NCI-H1105 treated with DMSO at 0.1 percent for 48 hours (cell line): ENCODE results near the gene IPP.
A peak's percentile ranks its signal among the peaks of the same experiment; 100 is the strongest.
"Not testable (repeated sequence)": the region's sequence is repeated elsewhere in the genome, so short reads cannot be mapped to it uniquely, and the experiment has no call there.

Experiments used
- DNase-seq: peaks from one replicate; lab custom pipeline; 2025; lab: John Stamatoyannopoulos, UW

The IPP gene

DNA sequence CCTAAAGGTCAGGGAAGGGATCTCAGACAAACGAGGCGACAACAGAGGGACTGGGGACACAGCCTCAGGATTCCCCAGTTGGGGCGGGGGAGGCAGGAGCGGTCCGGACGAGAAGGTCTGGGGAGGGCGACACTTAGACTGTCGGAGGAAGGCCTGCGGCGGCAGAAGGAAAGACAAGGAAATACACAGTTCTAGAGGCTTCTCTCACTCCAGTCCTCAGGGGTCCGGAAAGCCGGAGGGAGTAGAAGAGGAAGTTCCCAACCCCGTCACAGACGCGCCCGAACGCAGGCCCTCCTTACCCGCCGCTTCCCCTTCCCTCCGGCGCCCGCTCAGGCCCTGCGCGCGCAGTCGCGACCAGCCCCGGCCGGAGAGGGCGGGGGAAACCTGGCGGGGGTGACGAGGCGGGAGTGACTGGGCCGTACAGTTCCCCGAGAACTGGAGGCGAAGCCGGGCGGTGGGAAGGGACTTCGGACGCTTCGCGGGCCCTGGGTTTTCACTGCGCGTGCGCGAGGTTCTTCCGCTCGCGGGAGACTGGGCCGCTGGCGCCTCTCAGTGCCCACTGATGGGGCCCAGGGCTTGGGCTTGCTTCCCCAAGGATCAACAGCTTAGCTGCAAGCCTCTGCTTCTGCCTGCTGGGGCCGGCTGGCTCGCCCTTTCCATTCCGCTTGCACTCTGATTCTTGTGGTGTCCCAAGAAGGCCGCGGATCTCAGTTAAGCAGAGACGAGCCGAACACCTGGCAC, at the start of gene IPP:
IPP (minus strand) TSS at position 356 of the 741 bp plus-strand sequence. CDS start 4,242 bp downstream, outside the sequence.
- DNase-seq, result peak; percentile 98

DNA sequence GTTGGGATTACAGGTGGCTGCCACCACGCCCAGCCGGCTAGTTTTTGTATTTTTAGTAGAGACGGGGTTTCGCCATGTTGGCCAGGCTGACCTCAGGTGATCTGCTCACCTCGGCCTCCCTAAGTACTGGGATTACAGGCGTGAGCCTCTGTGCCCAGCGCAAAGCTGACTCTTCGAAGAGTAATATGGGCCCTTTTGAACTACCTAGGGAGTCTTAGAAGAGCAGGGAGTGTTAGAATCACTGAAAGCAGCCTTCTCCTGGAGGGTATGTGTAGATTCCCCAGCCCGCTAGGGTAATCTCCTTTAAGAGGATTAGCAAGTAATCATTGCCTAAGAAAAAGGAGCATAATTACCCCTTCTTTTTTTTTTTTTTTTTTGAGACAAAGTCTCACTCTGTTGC, 46.5 kb upstream of the IPP start:
- DNase-seq, result no peak

DNA sequence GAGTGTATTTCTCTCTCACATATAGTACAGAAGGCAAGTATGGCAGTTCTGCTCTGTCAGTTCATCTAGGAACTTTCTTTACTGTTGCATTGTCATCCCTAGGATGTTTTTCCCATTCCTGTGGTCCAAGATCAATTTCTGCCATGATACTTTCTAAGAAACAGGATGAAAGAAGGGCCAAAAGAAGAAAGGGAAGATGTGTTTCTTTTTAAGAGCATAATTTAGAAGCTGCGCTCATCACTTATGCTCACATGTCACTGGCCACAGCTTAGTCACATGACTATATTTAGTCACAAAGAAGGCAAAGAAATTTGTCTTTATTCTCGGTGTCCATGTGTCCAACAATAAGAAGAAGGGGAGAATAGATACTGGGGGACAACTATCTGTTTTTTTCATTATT, 45.9 kb upstream of the IPP start:
- DNase-seq, result no peak

DNA sequence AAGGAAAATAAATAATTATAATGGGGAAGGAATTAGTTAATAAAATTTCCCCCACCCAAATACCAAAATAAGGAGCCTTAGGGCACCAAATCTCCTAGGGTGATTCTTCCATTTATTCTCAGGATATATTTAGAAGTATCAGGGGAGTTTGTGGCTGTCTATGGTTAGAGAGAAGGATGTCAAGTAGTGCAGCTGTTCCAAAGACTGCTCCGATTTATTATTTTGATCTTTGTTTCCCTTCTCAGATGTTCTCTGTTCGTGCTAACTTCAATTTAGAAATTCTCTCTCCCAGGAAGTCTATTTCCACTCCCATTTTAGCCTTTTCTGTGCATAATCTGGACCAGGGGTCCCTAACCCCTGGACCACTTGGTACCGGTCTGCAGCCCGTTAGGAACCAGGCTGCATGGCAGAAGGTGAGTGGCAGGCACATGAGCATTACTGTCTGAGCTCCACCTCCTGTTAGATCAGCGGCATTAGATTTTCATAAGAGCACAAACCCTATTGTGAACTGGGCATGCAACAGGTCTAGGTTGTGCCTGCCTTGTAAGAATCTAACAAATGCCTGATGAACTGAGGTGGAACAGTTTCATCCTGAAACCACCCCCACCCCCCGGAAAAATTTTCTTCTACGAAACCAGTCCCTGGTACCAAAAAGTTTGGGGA, 43.6 kb upstream of the IPP start:
- DNase-seq, result no peak

DNA sequence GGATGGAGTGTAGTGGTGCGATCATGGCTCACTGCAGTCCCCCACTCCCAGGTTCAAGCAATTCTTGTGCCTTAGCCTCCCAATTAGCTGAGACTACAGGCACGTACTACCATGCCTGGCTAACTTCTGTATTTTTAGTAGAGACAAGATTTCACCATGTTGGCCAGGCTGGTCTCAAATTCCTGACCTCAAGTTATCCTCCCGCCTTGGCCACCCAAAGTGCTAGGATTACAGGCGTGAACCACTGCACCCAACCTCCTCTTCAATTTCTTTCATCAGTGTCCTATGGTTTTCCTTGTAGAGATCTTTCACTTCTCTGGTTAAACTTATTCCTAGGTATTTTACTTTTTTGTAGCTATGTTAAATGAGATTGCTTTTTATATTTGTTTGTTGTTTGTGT, 42.3 kb upstream of the IPP start:
- DNase-seq, result no peak

DNA sequence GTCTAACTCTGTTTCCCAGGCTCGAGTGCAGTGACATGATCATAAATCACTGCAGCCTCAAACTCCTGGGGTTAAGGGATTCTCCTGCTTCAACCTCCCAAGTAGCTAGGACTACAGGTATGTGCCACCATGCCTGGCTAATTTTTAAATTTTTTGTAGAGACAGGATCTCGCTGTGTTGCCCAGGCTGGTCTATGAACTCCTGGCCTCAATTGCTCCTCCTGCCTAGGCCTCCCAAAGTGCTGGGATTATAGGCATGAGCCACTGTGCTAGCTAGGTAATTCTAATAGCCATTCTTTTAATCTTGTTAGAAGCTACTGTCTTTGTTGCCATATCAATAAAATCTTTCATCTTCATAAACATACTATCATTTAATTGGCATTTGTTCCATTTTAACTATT, 39.1 kb upstream of the IPP start:
- DNase-seq, result no peak

DNA sequence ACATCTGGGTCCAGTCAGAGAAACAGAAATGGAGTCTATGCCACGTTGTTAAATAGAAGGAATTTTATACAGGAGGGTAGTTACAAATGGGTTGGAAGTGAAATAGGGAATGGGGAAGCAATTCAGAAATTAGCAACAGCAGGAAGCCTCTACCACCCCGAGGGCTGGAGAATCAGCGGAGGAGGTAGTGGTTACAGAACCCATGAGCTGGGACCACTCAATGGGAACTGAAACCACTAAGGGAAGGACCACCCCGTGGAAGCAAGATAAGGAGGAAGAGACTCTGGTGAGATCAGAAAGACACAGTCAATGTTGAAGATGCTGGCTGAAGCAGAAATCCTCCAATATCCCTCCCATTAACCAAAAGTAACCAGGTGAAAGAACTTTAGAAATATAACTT, 37.5 kb upstream of the IPP start:
- DNase-seq, result no peak

DNA sequence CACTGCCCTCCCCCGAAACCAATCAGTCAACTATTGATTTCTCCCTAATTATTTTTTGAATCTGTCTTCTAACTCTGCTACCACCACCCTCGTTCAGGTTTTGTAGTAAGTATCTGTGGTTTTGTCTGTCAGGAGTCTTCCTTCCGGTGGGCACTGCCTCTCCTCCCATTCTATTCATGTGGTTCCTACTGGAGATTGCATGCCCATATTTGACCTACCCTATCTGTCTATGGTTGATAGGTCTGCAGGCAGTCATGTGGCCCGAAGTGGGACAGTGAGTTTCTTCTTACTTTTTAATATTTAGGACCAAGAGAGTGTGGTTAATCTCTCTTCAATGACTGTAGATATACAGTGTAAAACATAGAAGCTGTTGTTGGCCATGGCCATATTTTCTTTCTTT, 35.1 kb upstream of the IPP start:
- DNase-seq, result no peak

DNA sequence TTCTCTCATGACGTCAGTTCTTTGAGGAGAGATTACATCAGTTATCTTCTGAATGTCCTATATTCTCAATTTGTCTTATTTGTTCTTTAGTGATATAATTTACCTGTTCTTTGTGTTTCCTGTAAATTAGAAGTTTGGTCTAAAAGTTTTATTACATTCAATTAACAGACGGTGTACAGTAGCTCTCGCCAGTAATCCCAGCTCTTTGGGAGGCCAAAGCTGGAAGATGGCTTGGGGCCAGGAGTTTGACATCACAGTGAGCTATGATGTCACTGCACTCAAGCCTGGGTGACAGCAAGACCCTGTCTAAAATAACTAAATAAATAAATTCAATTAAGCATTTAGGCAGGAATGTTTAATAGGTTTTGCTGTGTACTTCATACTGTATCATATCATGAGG, 25.3 kb upstream of the IPP start:
- DNase-seq, result no peak

DNA sequence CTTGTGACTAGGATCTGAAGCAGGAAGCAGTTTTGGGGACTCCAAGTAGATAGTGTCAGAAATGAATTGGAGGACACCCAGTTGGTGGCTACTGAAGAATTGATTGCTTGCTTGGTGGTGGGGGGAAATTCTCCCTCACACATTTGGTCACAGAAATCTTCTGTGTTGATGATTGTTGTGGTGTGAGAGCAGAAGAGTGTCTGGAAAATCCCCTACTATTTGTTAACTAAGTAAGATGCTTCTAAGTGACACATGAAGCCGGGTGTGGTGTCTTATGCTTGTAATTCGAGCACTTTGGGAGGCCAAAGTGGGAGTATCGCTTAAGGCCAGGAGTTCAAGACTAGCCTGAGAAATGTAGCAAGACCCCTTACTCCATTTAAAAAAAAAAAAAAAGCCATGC, 22.5 kb upstream of the IPP start:
- DNase-seq, result no peak

DNA sequence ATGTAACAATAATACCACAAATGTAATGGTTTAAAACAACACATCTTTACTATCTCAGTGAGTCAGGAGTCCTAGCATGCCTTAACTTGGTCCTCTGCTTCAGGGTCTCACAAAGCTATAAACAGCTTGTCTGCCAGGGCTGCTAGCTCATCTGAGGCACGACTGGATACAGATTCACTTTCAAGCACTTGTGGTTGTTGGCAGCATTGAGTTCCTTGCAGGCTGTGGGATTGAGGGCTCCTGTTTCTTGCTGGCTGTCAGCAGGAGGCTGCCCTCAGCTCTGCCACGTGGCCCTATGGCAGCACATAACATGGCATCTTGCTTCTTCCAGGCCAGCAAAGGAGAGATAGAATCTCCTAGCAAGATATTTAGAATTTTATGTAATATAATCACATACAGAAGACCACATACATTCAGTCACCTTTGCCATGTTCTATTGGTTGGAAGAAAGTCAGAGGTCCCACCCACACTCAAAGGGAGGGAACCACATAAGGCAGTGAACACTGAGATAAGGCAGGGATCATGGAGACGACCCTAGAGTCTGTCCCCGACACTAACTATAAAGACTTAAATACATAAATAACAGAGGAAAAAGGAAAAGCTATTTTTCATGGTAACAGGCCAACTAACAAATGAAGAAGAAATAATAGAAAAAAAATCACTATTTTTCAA, 18.9 kb upstream of the IPP start:
- no peak for DNase-seq

DNA sequence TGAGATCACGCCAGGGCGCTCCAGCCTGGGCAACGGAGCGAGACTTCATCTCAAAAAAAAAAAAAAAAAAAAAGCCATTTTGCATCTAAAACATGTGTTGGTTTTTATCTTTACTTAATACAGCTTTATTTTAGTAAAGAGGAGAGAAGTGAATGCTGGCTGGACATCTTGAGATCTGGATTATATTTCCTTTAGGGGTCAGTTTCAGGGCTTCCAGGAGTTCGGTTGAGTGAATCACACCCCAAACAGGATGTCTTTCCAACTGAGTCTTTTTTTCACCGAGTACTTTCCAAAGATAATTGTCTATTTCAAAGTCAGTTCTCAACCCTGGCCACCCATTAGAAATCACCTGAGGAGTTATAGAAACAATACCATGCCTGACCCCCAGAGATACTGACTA, 16.6 kb upstream of the IPP start:
- no peak for DNase-seq

DNA sequence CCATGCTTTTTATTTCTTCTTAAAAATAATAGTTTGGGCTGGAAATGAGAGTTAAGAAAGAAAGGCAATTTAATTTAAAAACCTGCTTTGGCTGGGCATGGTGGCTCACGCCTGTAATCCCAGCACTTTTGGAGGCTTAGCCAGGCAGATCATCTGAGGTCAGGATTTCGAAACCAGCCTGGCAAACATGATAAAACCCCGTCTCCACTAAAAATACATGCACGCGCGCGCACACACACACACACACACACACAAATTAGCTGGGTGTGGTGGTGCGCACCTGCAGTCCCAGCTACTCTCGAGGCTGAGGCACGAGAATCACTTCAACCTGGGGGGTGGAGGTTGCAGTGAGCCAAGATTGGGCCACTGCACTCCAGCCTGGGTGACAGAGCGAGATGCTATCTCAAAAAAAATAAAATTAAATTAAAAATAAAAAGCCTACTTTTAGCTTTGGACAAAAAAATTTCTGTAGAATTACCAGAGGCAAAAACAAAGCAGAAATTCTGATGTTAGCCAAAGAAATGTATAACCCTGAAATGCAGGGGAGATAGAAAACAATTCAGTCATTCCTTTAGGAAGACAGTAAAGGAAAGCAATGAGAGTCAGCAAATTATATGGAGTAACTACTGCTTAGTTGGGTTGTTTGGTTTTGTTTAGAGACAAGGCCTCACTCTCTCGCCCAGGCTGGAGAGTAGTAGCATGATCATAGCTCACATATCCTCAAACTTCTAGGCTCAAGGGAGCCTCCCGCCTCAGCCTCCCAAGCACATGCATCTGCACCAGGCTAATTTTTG, 15.7 kb upstream of the IPP start:
- no peak for DNase-seq

DNA sequence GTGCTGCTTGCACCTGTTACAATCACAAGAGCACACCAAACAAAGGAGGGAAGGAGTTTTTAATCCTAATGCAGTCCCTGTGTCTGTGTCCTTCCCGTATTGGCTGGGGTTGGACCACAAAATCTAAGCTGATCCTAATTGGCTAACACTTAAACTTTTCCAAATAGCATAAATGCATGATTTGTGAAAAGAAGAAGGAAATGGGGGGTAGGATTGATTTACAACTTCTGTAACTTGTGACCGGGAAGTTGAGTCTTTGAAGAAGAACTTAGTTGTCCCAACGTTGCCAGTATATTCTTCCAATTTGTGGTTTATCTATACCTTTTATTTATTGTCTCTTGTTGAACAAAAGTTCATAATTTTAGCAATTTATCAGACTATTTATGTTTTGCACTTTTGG, 11.8 kb upstream of the IPP start:
- no peak for DNase-seq

DNA sequence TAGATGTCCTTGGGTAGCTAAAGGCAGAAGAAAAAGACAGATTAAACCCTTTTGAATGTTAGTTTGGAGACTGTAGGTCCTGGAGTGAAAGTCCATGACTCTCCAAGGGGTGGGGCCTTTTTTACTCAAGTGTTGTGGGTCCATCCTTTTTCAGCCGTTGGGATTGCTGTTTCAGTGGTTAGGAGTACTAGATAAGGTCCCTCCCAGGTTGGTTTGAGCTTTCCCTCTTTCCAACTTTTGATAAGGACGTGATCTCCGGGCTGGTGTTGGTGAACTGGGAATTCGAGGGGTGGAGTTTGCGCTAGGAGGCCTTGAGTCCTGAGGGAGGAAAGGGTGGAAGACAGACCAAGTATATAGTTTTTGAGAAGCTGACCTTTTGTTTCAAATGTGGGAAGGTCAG, 5.2 kb upstream of the IPP start:
- DNase-seq, result no peak

DNA sequence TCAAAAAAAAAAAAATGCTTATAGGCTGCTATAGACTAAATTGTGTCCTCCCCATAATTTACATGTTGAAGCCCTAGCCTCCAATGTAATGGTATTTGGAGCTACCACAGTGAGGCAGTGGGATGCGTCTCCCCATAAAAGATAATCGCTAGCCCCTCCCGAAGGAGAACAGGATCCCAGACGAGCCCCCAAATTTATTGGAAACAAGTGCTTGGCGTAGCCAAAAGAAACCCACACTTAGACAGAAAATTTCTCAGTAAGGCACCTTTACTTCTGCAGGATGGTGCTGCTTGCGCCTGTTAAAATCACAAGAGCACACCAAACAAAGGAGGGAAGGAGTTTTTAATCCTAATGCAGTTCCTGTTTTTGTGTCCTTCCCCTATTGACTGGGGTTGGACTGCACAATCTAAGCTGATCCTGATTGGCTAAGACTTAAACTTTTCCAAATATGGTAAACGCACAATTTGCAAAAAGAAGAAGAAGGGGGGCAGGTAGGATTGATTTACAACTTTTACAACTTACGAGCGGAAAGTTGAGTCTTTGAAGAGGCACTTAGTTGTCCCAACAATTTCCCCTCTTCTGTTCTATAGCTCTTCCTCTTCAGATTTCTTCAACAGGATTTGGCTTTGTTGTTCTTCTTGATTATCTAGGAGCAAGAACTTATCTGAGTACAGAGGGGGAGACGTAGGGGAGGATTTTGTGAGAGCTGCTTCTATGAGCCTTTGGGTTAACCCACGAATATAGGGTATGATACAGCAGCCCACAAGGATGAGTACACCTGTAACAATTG, 3.0 kb upstream of the IPP start:
- no peak for DNase-seq

DNA sequence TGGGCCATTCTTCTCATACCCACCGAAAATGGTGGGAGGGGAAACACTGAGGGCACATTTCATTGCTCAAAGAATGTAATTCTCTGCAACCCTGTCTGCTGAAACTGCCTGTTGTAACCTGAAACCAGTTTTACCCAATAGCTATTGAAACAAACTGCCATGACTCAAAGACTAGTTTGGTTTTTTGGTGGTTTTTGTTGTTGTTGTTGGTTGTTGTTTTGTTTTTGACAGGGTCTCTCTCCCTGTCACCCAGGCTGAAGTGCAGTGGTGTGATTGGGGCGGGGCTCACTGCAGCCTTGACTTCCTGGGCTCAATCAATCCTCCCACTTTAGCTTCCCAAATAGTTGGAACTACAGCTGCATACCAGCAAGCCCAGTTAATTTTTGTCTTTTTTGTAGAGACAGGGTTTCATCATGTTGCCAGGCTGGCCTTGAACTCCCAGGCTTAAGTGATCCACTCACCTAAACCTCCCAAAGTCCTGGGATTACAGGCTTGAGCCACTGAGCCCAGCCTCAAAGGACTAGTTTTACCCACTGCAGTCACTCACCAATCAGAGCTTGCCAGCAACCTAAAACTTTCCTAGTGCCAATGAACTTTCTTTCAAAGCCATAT, 2.1 kb upstream of the IPP start:
- no peak for DNase-seq

DNA sequence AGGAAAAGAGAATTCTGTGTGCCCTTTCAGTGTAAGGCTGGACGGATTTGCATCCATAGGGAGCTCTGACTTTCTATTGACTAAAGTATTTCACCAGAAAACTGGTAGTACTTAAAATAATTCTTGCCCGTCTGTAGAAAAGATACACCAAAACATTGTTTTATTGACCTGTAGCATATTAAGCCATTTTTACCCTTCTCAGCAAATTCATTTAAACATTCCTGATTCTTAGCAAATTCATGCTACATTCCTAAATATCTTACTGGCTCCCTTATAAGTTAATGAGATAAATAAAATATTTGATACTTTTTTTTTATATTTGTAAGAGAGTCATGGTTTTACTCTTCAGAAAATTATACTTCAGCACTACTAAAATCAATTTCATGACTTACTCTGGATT, 1.6 kb upstream of the IPP start:
- DNase-seq, result no peak

DNA sequence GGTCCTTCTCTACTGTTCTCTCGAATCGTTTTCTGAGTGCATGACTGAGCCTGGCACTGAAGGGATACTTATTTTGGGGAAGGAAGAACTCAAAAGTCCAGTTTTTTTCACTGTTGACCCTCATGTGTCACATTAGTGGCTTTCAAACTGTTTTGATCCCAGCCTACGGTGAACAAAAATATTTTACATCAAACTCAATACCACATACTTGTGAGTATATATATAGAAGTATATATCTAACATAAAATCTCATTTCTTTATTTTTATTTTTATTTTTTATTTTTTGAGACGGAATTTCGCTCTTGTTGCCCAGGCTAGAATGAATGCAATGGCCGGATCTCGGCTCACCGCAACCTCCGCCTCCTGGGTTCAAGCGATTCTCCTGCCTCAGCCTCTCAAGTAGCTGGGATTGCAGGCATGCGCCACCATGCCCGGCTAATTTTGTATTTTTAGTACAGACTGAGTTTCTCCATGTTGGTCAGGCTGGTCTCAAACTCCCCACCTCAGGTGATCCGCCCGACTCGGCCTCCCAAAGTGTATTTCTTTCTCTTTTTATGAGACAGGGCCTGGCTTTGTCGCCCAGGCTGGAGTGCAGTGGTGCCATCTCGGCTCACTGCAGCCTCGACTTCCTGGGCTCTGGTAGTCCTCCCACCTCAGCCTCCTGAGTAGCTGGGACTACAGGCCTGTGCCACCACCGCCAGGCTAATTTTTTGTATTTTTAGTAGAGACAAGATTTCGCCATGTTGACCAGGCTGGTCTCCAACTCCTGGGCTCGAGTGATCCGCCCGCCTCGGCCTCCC, 786 bp upstream of the IPP start:
- not testable (repeated sequence) for DNase-seq

DNA sequence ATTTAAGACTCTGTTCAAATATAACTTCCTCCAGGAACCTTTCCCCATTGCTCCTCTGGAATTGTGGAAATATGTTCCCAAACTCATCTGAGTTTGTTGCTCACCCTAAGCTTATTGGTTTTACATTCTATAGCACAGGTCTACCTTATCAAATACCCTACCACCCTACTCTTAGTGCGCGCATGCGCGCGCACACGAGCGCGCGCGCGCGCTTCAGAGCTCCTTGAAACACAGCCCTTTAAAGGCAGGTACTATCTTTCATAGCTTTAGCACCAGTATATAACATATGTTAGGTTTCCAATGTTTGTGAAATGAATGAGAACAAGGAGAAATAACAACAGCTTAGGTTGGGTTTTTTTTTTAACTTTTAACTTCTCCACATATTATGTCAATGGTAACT, 3.5 kb downstream of the IPP start:
- DNase-seq, result no peak
